ENCODE measurements around the gene AKAP4. TPM values are rescaled to one million over a fixed set of nuclear protein-coding genes. Genes with fewer than 3 reads are reported as not detected.
A peak's percentile ranks its signal among the peaks of the same experiment; 100 is the strongest.

The AKAP4 gene
- total and polyA plus RNA-seq, 2 donors (not counting 1 experiment from before 2014, with no cell fraction given): not detected

- H2AFZ ChIP-seq (ENCODE audit: low read length): no peak overlapping the region
- H3K27me3 ChIP-seq (ENCODE audit: control insufficient read depth, insufficient read depth, low read length): no peaks in the 10 kb centered on the region
- H3K9me3 ChIP-seq (ENCODE audit: control insufficient read depth, insufficient read depth, low read depth, low read length): no peaks in the 10 kb centered on the region
- no peak overlapping the region for H3K4me3 ChIP-seq (replicated peaks in 1 of 4; ENCODE audit: control extremely low read depth in 1 of 4, insufficient read depth in 1 of 4, low read depth in 3 of 4, low read length in 4 of 4)
- no peaks in the 10 kb centered on the region for H3K36me3 ChIP-seq (ENCODE audit: control insufficient read depth, insufficient read depth, low read length)
- H4K20me1 ChIP-seq (ENCODE audit: control insufficient read depth, extremely low read depth, insufficient read depth, low read length): no peaks in the 10 kb centered on the region
- no peak overlapping the region for H3K27ac ChIP-seq (ENCODE audit: insufficient read depth, low read length)
- H3K9ac ChIP-seq (ENCODE audit: insufficient read depth, low read length): no peak overlapping the region
- TF ChIP-seq CTCF (conservative IDR thresholded peaks at IDR 0.05 in 1 of 2, IDR thresholded peaks at IDR 0.05 in 1 of 2; ENCODE audit: low read depth in 1 of 2, low read length in 2 of 2): no peak
- TF ChIP-seq EZH2 (IDR thresholded peaks at IDR 0.05; ENCODE audit: low read length, missing control alignments): no peak
- H3K4me1 ChIP-seq (ENCODE audit: control insufficient read depth, extremely low read depth, insufficient read depth, low read length): no peaks in the 10 kb centered on the region
- no peak overlapping the region for H3K4me2 ChIP-seq (ENCODE audit: extremely low read depth, insufficient read depth, low read length)
- no peaks in the 10 kb centered on the region for H3K79me2 ChIP-seq (ENCODE audit: control insufficient read depth, insufficient read depth, low read length)
- peak in 1 of 2 donors; percentile 20 for DNase-seq (ENCODE audit: low read depth in 2 of 2)
These were observed 43.2 kb downstream of the AKAP4 start for GRCh38 chrX:50157545-50158135.

GRCh38 chrX:50154429-50154828, 46.4 kb downstream of the AKAP4 start:
- Histone ChIP-seq H3K79me2 (ENCODE audit: control insufficient read depth, insufficient read depth, low read length) (no peaks in the 10 kb centered on the region), H3K4me2 (ENCODE audit: extremely low read depth, insufficient read depth, low read length) (no peak overlapping the region), H3K9me3 (ENCODE audit: control insufficient read depth, insufficient read depth, low read depth, low read length) (no peaks in the 10 kb centered on the region), H3K9ac (ENCODE audit: insufficient read depth, low read length) (no peak overlapping the region), H3K4me1 (ENCODE audit: control insufficient read depth, extremely low read depth, insufficient read depth, low read length) (no peaks in the 10 kb centered on the region), H4K20me1 (ENCODE audit: control insufficient read depth, extremely low read depth, insufficient read depth, low read length) (no peaks in the 10 kb centered on the region), H3K36me3 (ENCODE audit: control insufficient read depth, insufficient read depth, low read length) (no peaks in the 10 kb centered on the region), H3K27me3 (ENCODE audit: control insufficient read depth, insufficient read depth, low read length) (no peaks in the 10 kb centered on the region), H2AFZ (ENCODE audit: low read length) (no peak overlapping the region), H3K4me3 (replicated peaks in 1 of 4; ENCODE audit: control extremely low read depth in 1 of 4, insufficient read depth in 1 of 4, low read depth in 3 of 4, low read length in 4 of 4) (no peak overlapping the region), H3K27ac (ENCODE audit: insufficient read depth, low read length) (no peak overlapping the region)
- TF ChIP-seq EZH2 (IDR thresholded peaks at IDR 0.05; ENCODE audit: low read length, missing control alignments) (no peak), CTCF (conservative IDR thresholded peaks at IDR 0.05 in 1 of 2, IDR thresholded peaks at IDR 0.05 in 1 of 2; ENCODE audit: low read depth in 1 of 2, low read length in 2 of 2) (no peak)
- DNase-seq (ENCODE audit: low read depth in 2 of 2): no peak

GRCh38 chrX:50152456-50152855, 48.4 kb downstream of the AKAP4 start:
- DNase-seq (ENCODE audit: low read depth in 2 of 2): no peak
- Histone ChIP-seq H3K4me1 (ENCODE audit: control insufficient read depth, extremely low read depth, insufficient read depth, low read length) (no peaks in the 10 kb centered on the region), H3K9me3 (ENCODE audit: control insufficient read depth, insufficient read depth, low read depth, low read length) (no peaks in the 10 kb centered on the region), H2AFZ (ENCODE audit: low read length) (no peak overlapping the region), H3K79me2 (ENCODE audit: control insufficient read depth, insufficient read depth, low read length) (no peaks in the 10 kb centered on the region), H4K20me1 (ENCODE audit: control insufficient read depth, extremely low read depth, insufficient read depth, low read length) (no peaks in the 10 kb centered on the region), H3K9ac (ENCODE audit: insufficient read depth, low read length) (no peak overlapping the region), H3K4me3 (replicated peaks in 1 of 4; ENCODE audit: control extremely low read depth in 1 of 4, insufficient read depth in 1 of 4, low read depth in 3 of 4, low read length in 4 of 4) (no peak overlapping the region), H3K27ac (ENCODE audit: insufficient read depth, low read length) (no peak overlapping the region), H3K4me2 (ENCODE audit: extremely low read depth, insufficient read depth, low read length) (no peak overlapping the region), H3K27me3 (ENCODE audit: control insufficient read depth, insufficient read depth, low read length) (no peaks in the 10 kb centered on the region), H3K36me3 (ENCODE audit: control insufficient read depth, insufficient read depth, low read length) (no peaks in the 10 kb centered on the region)
- TF ChIP-seq EZH2 (IDR thresholded peaks at IDR 0.05; ENCODE audit: low read length, missing control alignments) (no peak), CTCF (conservative IDR thresholded peaks at IDR 0.05 in 1 of 2, IDR thresholded peaks at IDR 0.05 in 1 of 2; ENCODE audit: low read depth in 1 of 2, low read length in 2 of 2) (no peak)
